ENCODE measurements around the gene OTUB2. TPM values are rescaled to one million over a fixed set of nuclear protein-coding genes. Genes with fewer than 3 reads are reported as not detected.

Gene OTUB2
- polyA plus RNA-seq, 1 donor (not counting 4 experiments of a cell fraction or from before 2014, with no cell fraction given): 2.6 TPM

GRCh38 chr14:93986955-93987354 is 39.2 kb upstream of the OTUB2 start:
- Histone ChIP-seq H3K27me3 (ENCODE audit: control insufficient read depth, extremely low read depth, insufficient read depth, low read length) (peaks cover 6% of the 10 kb centered on the region), H3K9me1 (ENCODE audit: control insufficient read depth, extremely low read depth, insufficient read depth, low read length) (no peaks in the 10 kb centered on the region), H3K4me1 (ENCODE audit: control insufficient read depth, extremely low read depth, insufficient read depth, low read length) (peaks cover 3% of the 10 kb centered on the region), H2AFZ (ENCODE audit: control insufficient read depth, low read length) (no peak overlapping the region), H3K9ac (ENCODE audit: control insufficient read depth, extremely low read depth, insufficient read depth, low read length) (no peak overlapping the region), H3K4me3 (ENCODE audit: control insufficient read depth in 2 of 3, extremely low read depth in 1 of 3, insufficient read depth in 2 of 3, low read depth in 1 of 3, low read length in 3 of 3) (no peak overlapping the region), H3K27ac (ENCODE audit: control insufficient read depth, insufficient read depth, low read length) (no peak overlapping the region), H3K79me2 (ENCODE audit: control insufficient read depth, insufficient read depth, low read length) (no peaks in the 10 kb centered on the region), H3K36me3 (ENCODE audit: control insufficient read depth in 2 of 2, extremely low read depth in 1 of 2, insufficient read depth in 2 of 2, low read length in 2 of 2) (no peaks in the 10 kb centered on the region), H3K4me2 (ENCODE audit: control insufficient read depth, extremely low read depth, insufficient read depth, low read depth, low read length) (no peak overlapping the region), H3K9me3 (ENCODE audit: control insufficient read depth, low read depth, low read length) (no peaks in the 10 kb centered on the region), H4K20me1 (ENCODE audit: control insufficient read depth, extremely low read depth, insufficient read depth, low read length) (no peaks in the 10 kb centered on the region)
- no peak for TF ChIP-seq EZH2 (IDR thresholded peaks at IDR 0.05; ENCODE audit: low read length)
- TF ChIP-seq, protein P1, sequence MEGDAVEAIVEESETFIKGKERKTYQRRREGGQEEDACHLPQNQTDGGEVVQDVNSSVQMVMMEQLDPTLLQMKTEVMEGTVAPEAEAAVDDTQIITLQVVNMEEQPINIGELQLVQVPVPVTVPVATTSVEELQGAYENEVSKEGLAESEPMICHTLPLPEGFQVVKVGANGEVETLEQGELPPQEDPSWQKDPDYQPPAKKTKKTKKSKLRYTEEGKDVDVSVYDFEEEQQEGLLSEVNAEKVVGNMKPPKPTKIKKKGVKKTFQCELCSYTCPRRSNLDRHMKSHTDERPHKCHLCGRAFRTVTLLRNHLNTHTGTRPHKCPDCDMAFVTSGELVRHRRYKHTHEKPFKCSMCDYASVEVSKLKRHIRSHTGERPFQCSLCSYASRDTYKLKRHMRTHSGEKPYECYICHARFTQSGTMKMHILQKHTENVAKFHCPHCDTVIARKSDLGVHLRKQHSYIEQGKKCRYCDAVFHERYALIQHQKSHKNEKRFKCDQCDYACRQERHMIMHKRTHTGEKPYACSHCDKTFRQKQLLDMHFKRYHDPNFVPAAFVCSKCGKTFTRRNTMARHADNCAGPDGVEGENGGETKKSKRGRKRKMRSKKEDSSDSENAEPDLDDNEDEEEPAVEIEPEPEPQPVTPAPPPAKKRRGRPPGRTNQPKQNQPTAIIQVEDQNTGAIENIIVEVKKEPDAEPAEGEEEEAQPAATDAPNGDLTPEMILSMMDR (optimal IDR thresholded peaks at IDR 0.05 in 1 of 3, IDR thresholded peaks at IDR 0.05 in 1 of 3, conservative IDR thresholded peaks at IDR 0.05 in 1 of 3; ENCODE audit: extremely low read depth in 1 of 3, insufficient read depth in 2 of 3, low read length in 3 of 3): no peak
- DNase-seq (ENCODE audit: low read depth, low spot score) (no peak), FAIRE-seq (no peak)
- dilution Hi-C loops (cut with MboI; ENCODE audit: extremely low pct_ligation_motif_present, low sequenced_read_pairs): no loop called here

- no peak overlapping the region for H3K27ac ChIP-seq (ENCODE audit: control insufficient read depth, insufficient read depth, low read length)
- peaks cover 3% of the 10 kb centered on the region for H3K4me1 ChIP-seq (ENCODE audit: control insufficient read depth, extremely low read depth, insufficient read depth, low read length)
- H3K36me3 ChIP-seq (ENCODE audit: control insufficient read depth in 2 of 2, extremely low read depth in 1 of 2, insufficient read depth in 2 of 2, low read length in 2 of 2): no peaks in the 10 kb centered on the region
- no peak overlapping the region for H3K9ac ChIP-seq (ENCODE audit: control insufficient read depth, extremely low read depth, insufficient read depth, low read length)
- H4K20me1 ChIP-seq (ENCODE audit: control insufficient read depth, extremely low read depth, insufficient read depth, low read length): no peaks in the 10 kb centered on the region
- H3K79me2 ChIP-seq (ENCODE audit: control insufficient read depth, insufficient read depth, low read length): no peaks in the 10 kb centered on the region
- no peak for TF ChIP-seq EZH2 (IDR thresholded peaks at IDR 0.05; ENCODE audit: low read length)
- TF ChIP-seq, protein P1 (optimal IDR thresholded peaks at IDR 0.05 in 1 of 3, IDR thresholded peaks at IDR 0.05 in 1 of 3, conservative IDR thresholded peaks at IDR 0.05 in 1 of 3; ENCODE audit: extremely low read depth in 1 of 3, insufficient read depth in 2 of 3, low read length in 3 of 3): no peak
- DNase-seq (ENCODE audit: low read depth, low spot score) (no peak), FAIRE-seq (no peak)
- H3K4me2 ChIP-seq (ENCODE audit: control insufficient read depth, extremely low read depth, insufficient read depth, low read depth, low read length): no peak overlapping the region
- no peak overlapping the region for H2AFZ ChIP-seq (ENCODE audit: control insufficient read depth, low read length)
- dilution Hi-C loops (cut with MboI; ENCODE audit: extremely low pct_ligation_motif_present, low sequenced_read_pairs): no loop called here
- no peaks in the 10 kb centered on the region for H3K9me1 ChIP-seq (ENCODE audit: control insufficient read depth, extremely low read depth, insufficient read depth, low read length)
- H3K27me3 ChIP-seq (ENCODE audit: control insufficient read depth, extremely low read depth, insufficient read depth, low read length): peaks cover 6% of the 10 kb centered on the region
- H3K4me3 ChIP-seq (ENCODE audit: control insufficient read depth in 2 of 3, extremely low read depth in 1 of 3, insufficient read depth in 2 of 3, low read depth in 1 of 3, low read length in 3 of 3): no peak overlapping the region
- no peaks in the 10 kb centered on the region for H3K9me3 ChIP-seq (ENCODE audit: control insufficient read depth, low read depth, low read length)
Observed at GRCh38 chr14:93987376-93987775, 38.8 kb upstream of the OTUB2 start.
